Caco-2 (cell line): Measurements from ENCODE around the gene MYO1E. TPM values are rescaled to one million over a fixed set of nuclear protein-coding genes. Genes with fewer than 3 reads are reported as not detected.

ENCODE experiments used
- BruUV-seq: library from RNA; stranded (reverse); fragments of 400-500 nt; replicated peaks from 2 replicates; lab custom pipeline; 2021; lab: Mats Ljungman, UMichigan
- CTCF ChIA-PET: fragments of 300-600 bp; sonication (Branson Sonifier 250); formaldehyde crosslinking; loops from one replicate; lab custom pipeline; 2022; ENCODE audit warnings: antibody characterized with exemption; lab: Charles Lee
- POLR2A ChIA-PET: fragments of 300-600 bp; sonication (Branson Sonifier 250); formaldehyde crosslinking; loops from one replicate; lab custom pipeline; 2022; ENCODE audit warnings: antibody characterized with exemption; lab: Charles Lee
- DNase-seq, 2 experiments: peaks; one replicate each; pipeline versions ENCODE4 v3.0.0 to v3.0.0-alpha.2; 2020 to 2022
- H3K27me3 ChIP-seq: replicated peaks from 2 replicates; pipeline ENCODE4 v1.6.0; 2011; ENCODE audit warnings: low read length; ENCODE audit not compliant: control insufficient read depth, insufficient read depth
- H3K36me3 ChIP-seq: 2 replicates; pipeline ENCODE4 v1.5.1; 2011; ENCODE audit warnings: low read length; ENCODE audit not compliant: control insufficient read depth, insufficient read depth
- H3K4me1 ChIP-seq: fragments of 250-450 bp; sonication (Bioruptor Pico); 2 replicates; pipeline ENCODE4 v1.5.1; 2020; ENCODE audit warnings: mild to moderate bottlenecking
- H3K4me3 ChIP-seq: 2 replicates; pipeline ENCODE4 v1.5.1; 2011; ENCODE audit warnings: low read depth, mild to moderate bottlenecking, control low read depth, low read length
- H3K9me3 ChIP-seq: fragments of 250-450 bp; sonication (Bioruptor Pico); 2 replicates; pipeline ENCODE4 v1.5.1; 2020; ENCODE audit warnings: mild to moderate bottlenecking, moderate library complexity
- H3K27ac Mint-ChIP-seq: one replicate; pipeline ENCODE4 v1.8.0; 2022; ENCODE audit warnings: mixed read lengths; ENCODE audit not compliant: unreplicated experiment
- H3K27me3 Mint-ChIP-seq: one replicate; pipeline ENCODE4 v1.8.0; 2022; ENCODE audit warnings: mixed read lengths; ENCODE audit not compliant: insufficient read depth, unreplicated experiment
- H3K36me3 Mint-ChIP-seq: one replicate; pipeline ENCODE4 v1.8.0; 2022; ENCODE audit warnings: mild to moderate bottlenecking, mixed read lengths; ENCODE audit not compliant: insufficient read depth, unreplicated experiment
- H3K4me1 Mint-ChIP-seq: one replicate; pipeline ENCODE4 v1.8.0; 2022; ENCODE audit warnings: low read depth, mixed read lengths; ENCODE audit not compliant: unreplicated experiment
- H3K4me3 Mint-ChIP-seq: one replicate; pipeline ENCODE4 v1.8.0; 2022; ENCODE audit warnings: mild to moderate bottlenecking, moderate library complexity, mixed read lengths; ENCODE audit not compliant: unreplicated experiment
- H3K9me3 Mint-ChIP-seq: one replicate; pipeline ENCODE4 v1.8.0; 2022; ENCODE audit warnings: mixed read lengths; ENCODE audit not compliant: unreplicated experiment
- CTCF ChIP-seq, 2 experiments: fragments of 200-600 bp in 1 of 2; IDR thresholded peaks; 1 replicate in 1 of 2; 2 replicates in 1 of 2; pipeline versions ENCODE4 v1.5.1 to v1.8.0; 2011 to 2022; ENCODE audit warnings: antibody characterized with exemption in 1 of 2, control low read depth in 1 of 2, inconsistent platforms in 1 of 2, low read depth in 1 of 2, low read length in 1 of 2, mild to moderate bottlenecking in 1 of 2, moderate library complexity in 1 of 2; ENCODE audit not compliant: insufficient read depth in 1 of 2, severe bottlenecking in 1 of 2, unreplicated experiment in 1 of 2
- intact Hi-C: fragments of 100-400 bp; cut with micrococcal nuclease; formaldehyde crosslinking; loops from one replicate; pipeline ENCODE4 v1.10.0; 2022; ENCODE audit not compliant: unreplicated experiment
- total RNA-seq: library from RNA; stranded (reverse); gene quantifications from 2 replicates; pipeline ENCODE4 v1.2.3, GENCODE V29; 2022

Gene MYO1E
- total RNA-seq, 1 experiment from 2014 or later: 187 TPM

- no peak overlapping the region for H3K4me3 ChIP-seq
- no peaks in the 10 kb centered on the region for H3K4me1 ChIP-seq
- Mint-ChIP-seq H3K27me3 (no peaks in the 10 kb centered on the region), H3K4me3 (no peak overlapping the region), H3K9me3 (no peaks in the 10 kb centered on the region), H3K27ac (no peak overlapping the region), H3K36me3 (peaks cover 90% of the 10 kb centered on the region), H3K4me1 (no peaks in the 10 kb centered on the region)
- ChIA-PET CTCF (no interaction called here), POLR2A (no interaction called here)
- no TSS peak for BruUV-seq
- H3K27me3 ChIP-seq: no peaks in the 10 kb centered on the region
- DNase-seq: no peak
- H3K9me3 ChIP-seq: no peaks in the 10 kb centered on the region
- intact Hi-C loops: no loop called here
- peaks cover 4% of the 10 kb centered on the region; the same call in 1 of the 2 replicates for H3K36me3 ChIP-seq
- no peak for TF ChIP-seq CTCF (IDR thresholded peaks at IDR 0.05; ENCODE audit: insufficient read depth in 1 of 2, low read depth in 1 of 2, low read length in 1 of 2, severe bottlenecking in 1 of 2, unreplicated experiment in 1 of 2)
Observed at GRCh38 chr15:59203657-59204056, 169.0 kb downstream of the MYO1E start.

- intact Hi-C loops: no loop called here
- H3K36me3 ChIP-seq: peaks cover 4% of the 10 kb centered on the region; the same call in 1 of the 2 replicates
- H3K4me1 Mint-ChIP-seq: no peaks in the 10 kb centered on the region
Observed at GRCh38 chr15:59203008-59203407, 169.7 kb downstream of the MYO1E start.

GRCh38 chr15:59200560-59200959 is 172.1 kb downstream of the MYO1E start:
- H3K9me3 ChIP-seq: no peaks in the 10 kb centered on the region
- Mint-ChIP-seq H3K9me3 (no peaks in the 10 kb centered on the region), H3K27me3 (no peaks in the 10 kb centered on the region), H3K27ac (no peak overlapping the region), H3K4me3 (no peak overlapping the region), H3K36me3 (peaks cover 77% of the 10 kb centered on the region), H3K4me1 (no peaks in the 10 kb centered on the region)
- H3K4me3 ChIP-seq: no peak overlapping the region
- ChIA-PET POLR2A (no interaction called here), CTCF (no interaction called here)
- TF ChIP-seq CTCF (IDR thresholded peaks at IDR 0.05; ENCODE audit: insufficient read depth in 1 of 2, low read depth in 1 of 2, low read length in 1 of 2, severe bottlenecking in 1 of 2, unreplicated experiment in 1 of 2): no peak
- H3K36me3 ChIP-seq: peaks cover under 1% of the 10 kb centered on the region; the same call in 1 of the 2 replicates
- DNase-seq: no peak
- no peaks in the 10 kb centered on the region for H3K4me1 ChIP-seq
- no peaks in the 10 kb centered on the region for H3K27me3 ChIP-seq
- no TSS peak for BruUV-seq
- intact Hi-C loops: no loop called here

More at GRCh38 chr15:59203008-59203407, 169.7 kb downstream of the MYO1E start:
- Histone ChIP-seq H3K4me3 (no peak overlapping the region), H3K4me1 (no peaks in the 10 kb centered on the region), H3K9me3 (no peaks in the 10 kb centered on the region), H3K27me3 (no peaks in the 10 kb centered on the region)
- no peak for TF ChIP-seq CTCF (IDR thresholded peaks at IDR 0.05; ENCODE audit: insufficient read depth in 1 of 2, low read depth in 1 of 2, low read length in 1 of 2, severe bottlenecking in 1 of 2, unreplicated experiment in 1 of 2)
- no peaks in the 10 kb centered on the region for H3K9me3 Mint-ChIP-seq
- no peaks in the 10 kb centered on the region for H3K27me3 Mint-ChIP-seq
- no peak overlapping the region for H3K27ac Mint-ChIP-seq
- no TSS peak for BruUV-seq
- no peak for DNase-seq
- H3K4me3 Mint-ChIP-seq: no peak overlapping the region
- ChIA-PET CTCF (no interaction called here), POLR2A (interaction anchor here (0.6 kb wide), 1 partner anchor 498 kb away, joined by 5 read pairs; no protein-coding TSS in a partner anchor)
- H3K36me3 Mint-ChIP-seq: peaks cover 84% of the 10 kb centered on the region
